Astrocyte (in vitro differentiated cells and primary cell): ENCODE results near the gene DNAL1. TPM values are rescaled to one million over a fixed set of nuclear protein-coding genes. Genes with fewer than 3 reads are reported as not detected.

Experiments
- DNase-seq: peaks from one replicate; pipeline ENCODE4 v3.0.0-alpha.2; 2010; ENCODE audit warnings: low read depth
- FAIRE-seq: peaks from 2 replicates; lab custom pipeline; 2011; peaks lifted over from hg19 to GRCh38; lab: Jason Lieb, UNC
- H2AFZ ChIP-seq: 2 replicates; pipeline ENCODE4 v1.6.0; 2012; ENCODE audit warnings: low read depth, low read length, inconsistent platforms
- H3K27ac ChIP-seq: 2 replicates; pipeline ENCODE4 v1.5.1; 2011; ENCODE audit warnings: low read depth, low read length, inconsistent platforms
- H3K27me3 ChIP-seq: 2 replicates; pipeline ENCODE4 v1.6.0; 2011; ENCODE audit warnings: low read length, inconsistent platforms; ENCODE audit not compliant: insufficient read depth
- H3K36me3 ChIP-seq: 2 replicates; pipeline ENCODE4 v1.5.1; 2011; ENCODE audit warnings: low read length, inconsistent platforms; ENCODE audit not compliant: insufficient read depth
- H3K4me1 ChIP-seq: 2 replicates; pipeline ENCODE4 v1.5.1; 2011; ENCODE audit warnings: low read length, inconsistent platforms; ENCODE audit not compliant: insufficient read depth
- H3K4me2 ChIP-seq: 2 replicates; pipeline ENCODE4 v1.6.0; 2012; ENCODE audit warnings: low read length, inconsistent platforms
- H3K4me3 ChIP-seq: 2 replicates; pipeline ENCODE4 v1.5.1; 2011; ENCODE audit warnings: low read depth, mild to moderate bottlenecking, low read length, inconsistent platforms; ENCODE audit not compliant: insufficient read depth
- H3K79me2 ChIP-seq: 2 replicates; pipeline ENCODE4 v1.6.0; 2012; ENCODE audit warnings: mild to moderate bottlenecking, low read length, inconsistent platforms; ENCODE audit not compliant: insufficient read depth
- H3K9ac ChIP-seq: 2 replicates; pipeline ENCODE4 v1.6.0; 2012; ENCODE audit warnings: mild to moderate bottlenecking, low read length, inconsistent platforms
- H3K9me3 ChIP-seq: 2 replicates; pipeline ENCODE4 v1.5.1; 2012; ENCODE audit warnings: low read depth, mild to moderate bottlenecking, low read length, inconsistent platforms; ENCODE audit not compliant: insufficient read depth
- H4K20me1 ChIP-seq: 2 replicates; pipeline ENCODE4 v1.6.0; 2012; ENCODE audit warnings: low read length, inconsistent platforms; ENCODE audit not compliant: insufficient read depth
- H3K27ac Mint-ChIP-seq: one replicate; pipeline ENCODE4 v1.8.0; 2021; ENCODE audit warnings: mild to moderate bottlenecking, mixed read lengths; ENCODE audit not compliant: unreplicated experiment
- H3K27me3 Mint-ChIP-seq: one replicate; pipeline ENCODE4 v1.8.0; 2021; ENCODE audit warnings: low read depth, mixed read lengths; ENCODE audit not compliant: unreplicated experiment
- H3K36me3 Mint-ChIP-seq: one replicate; pipeline ENCODE4 v1.8.0; 2021; ENCODE audit warnings: low read depth, mixed read lengths; ENCODE audit not compliant: unreplicated experiment
- H3K4me1 Mint-ChIP-seq: one replicate; pipeline ENCODE4 v1.8.0; 2021; ENCODE audit warnings: low read depth, mixed read lengths; ENCODE audit not compliant: unreplicated experiment
- H3K4me3 Mint-ChIP-seq: one replicate; pipeline ENCODE4 v1.8.0; 2021; ENCODE audit warnings: mild to moderate bottlenecking, moderate library complexity, mixed read lengths; ENCODE audit not compliant: unreplicated experiment
- H3K9me3 Mint-ChIP-seq: one replicate; pipeline ENCODE4 v1.8.0; 2021; ENCODE audit warnings: mild to moderate bottlenecking, mixed read lengths; ENCODE audit not compliant: unreplicated experiment
- CTCF ChIP-seq: IDR thresholded peaks from 2 replicates; pipeline ENCODE4 v1.5.1; 2011; ENCODE audit warnings: low read depth, mild to moderate bottlenecking, inconsistent platforms, low read length, moderate library complexity; ENCODE audit not compliant: insufficient read depth
- EZH2 ChIP-seq: IDR thresholded peaks from 2 replicates; pipeline ENCODE4 v1.6.1; 2012; ENCODE audit warnings: mild to moderate bottlenecking, low read length, inconsistent platforms; ENCODE audit not compliant: insufficient read depth
- total RNA-seq: library from RNA; stranded (reverse); gene quantifications from 2 replicates; pipeline ENCODE4 v1.2.1, GENCODE V29; 2021

Gene DNAL1
- total RNA-seq, 1 donor from 2014 or later = 24.9 TPM

DNA sequence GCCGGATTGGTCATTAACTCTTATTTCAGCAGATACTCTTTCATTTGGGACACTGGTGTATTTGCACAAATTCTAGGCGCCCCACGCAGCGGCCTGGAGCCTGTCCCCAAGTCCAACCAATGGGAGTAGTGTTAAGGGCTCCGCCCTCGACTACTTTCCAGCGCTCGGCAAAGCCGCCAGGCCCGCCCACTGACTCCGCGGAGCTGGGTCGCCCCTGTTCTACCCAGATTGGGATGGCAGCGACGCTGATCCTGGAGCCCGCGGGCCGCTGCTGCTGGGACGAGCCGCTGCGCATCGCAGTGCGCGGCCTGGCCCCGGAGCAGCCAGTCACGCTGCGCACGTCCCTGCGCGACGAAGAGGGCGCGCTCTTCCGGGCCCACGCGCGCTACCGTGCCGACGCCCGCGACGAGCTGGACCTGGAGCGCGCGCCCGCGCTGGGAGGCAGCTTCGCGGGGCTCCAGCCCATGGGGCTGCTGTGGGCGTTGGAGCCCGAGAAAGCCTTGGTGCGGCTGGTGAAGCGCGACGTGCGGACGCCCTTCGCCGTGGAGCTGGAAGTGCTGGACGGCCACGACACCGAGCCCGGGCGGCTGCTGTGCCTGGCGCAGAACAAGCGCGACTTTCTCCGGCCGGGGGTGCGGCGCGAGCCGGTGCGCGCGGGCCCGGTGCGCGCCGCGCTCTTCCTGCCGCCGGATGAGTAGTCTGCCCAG, 32.3 kb upstream of the DNAL1 start, which contains the start of gene ACOT6:
Gene ACOT6 (plus strand): TSS at position 179 of the 707 bp plus-strand sequence. CDS start 55 bp downstream, at position 234.
- peak within 1 kb of the TSS; percentile 61 for H3K9ac ChIP-seq
- H3K27ac ChIP-seq = peak within 1 kb of the TSS; percentile 26
- Mint-ChIP-seq H3K27me3 (peaks cover 9% of the 10 kb centered on the region), H3K36me3 (peaks cover 3% of the 10 kb centered on the region), H3K4me1 (peaks cover 1% of the 10 kb centered on the region), H3K4me3 (peak within 1 kb of the TSS; percentile 86), H3K27ac (peak within 1 kb of the TSS; percentile 50), H3K9me3 (peaks cover 2% of the 10 kb centered on the region)
- H3K36me3 ChIP-seq = no peaks in the 10 kb centered on the region
- no peaks in the 10 kb centered on the region for H3K79me2 ChIP-seq
- TF ChIP-seq CTCF (no peak), EZH2 (no peak)
- H4K20me1 ChIP-seq = no peaks in the 10 kb centered on the region
- H3K4me3 ChIP-seq = peak within 1 kb of the TSS; percentile 66
- H3K4me2 ChIP-seq = peak within 1 kb of the TSS; percentile 90
- H3K4me1 ChIP-seq = no peaks in the 10 kb centered on the region
- H3K27me3 ChIP-seq = no peaks in the 10 kb centered on the region
- DNase-seq = peak; percentile 69
- FAIRE-seq = no peak
- peak within 1 kb of the TSS; percentile 96 for H2AFZ ChIP-seq
- H3K9me3 ChIP-seq = no peaks in the 10 kb centered on the region

- H3K4me2 ChIP-seq = peak overlapping the region; percentile 90
Measured at GRCh38 chr14:73613046-73613383, 31.8 kb upstream of the DNAL1 start.

More at GRCh38 chr14:73613046-73613383, 31.8 kb upstream of the DNAL1 start:
- Histone ChIP-seq H3K9ac (peak overlapping the region; percentile 61), H4K20me1 (no peaks in the 10 kb centered on the region), H3K4me3 (peak overlapping the region; percentile 66), H3K4me1 (no peaks in the 10 kb centered on the region), H3K79me2 (no peaks in the 10 kb centered on the region), H3K36me3 (no peaks in the 10 kb centered on the region), H2AFZ (peak overlapping the region; percentile 96), H3K9me3 (no peaks in the 10 kb centered on the region), H3K27ac (no peak overlapping the region), H3K27me3 (no peaks in the 10 kb centered on the region)
- H3K36me3 Mint-ChIP-seq = peaks cover 3% of the 10 kb centered on the region
- no peak for DNase-seq
- FAIRE-seq = no peak
- TF ChIP-seq CTCF = no peak
- TF ChIP-seq EZH2 = no peak
- peaks cover 9% of the 10 kb centered on the region for H3K27me3 Mint-ChIP-seq
- H3K27ac Mint-ChIP-seq = peak overlapping the region; percentile 50
- H3K9me3 Mint-ChIP-seq = peaks cover 2% of the 10 kb centered on the region
- H3K4me1 Mint-ChIP-seq = peaks cover 1% of the 10 kb centered on the region
- peak overlapping the region; percentile 86 for H3K4me3 Mint-ChIP-seq
